ENCODE results near the gene PPP1R18.

Gene PPP1R18

DNA sequence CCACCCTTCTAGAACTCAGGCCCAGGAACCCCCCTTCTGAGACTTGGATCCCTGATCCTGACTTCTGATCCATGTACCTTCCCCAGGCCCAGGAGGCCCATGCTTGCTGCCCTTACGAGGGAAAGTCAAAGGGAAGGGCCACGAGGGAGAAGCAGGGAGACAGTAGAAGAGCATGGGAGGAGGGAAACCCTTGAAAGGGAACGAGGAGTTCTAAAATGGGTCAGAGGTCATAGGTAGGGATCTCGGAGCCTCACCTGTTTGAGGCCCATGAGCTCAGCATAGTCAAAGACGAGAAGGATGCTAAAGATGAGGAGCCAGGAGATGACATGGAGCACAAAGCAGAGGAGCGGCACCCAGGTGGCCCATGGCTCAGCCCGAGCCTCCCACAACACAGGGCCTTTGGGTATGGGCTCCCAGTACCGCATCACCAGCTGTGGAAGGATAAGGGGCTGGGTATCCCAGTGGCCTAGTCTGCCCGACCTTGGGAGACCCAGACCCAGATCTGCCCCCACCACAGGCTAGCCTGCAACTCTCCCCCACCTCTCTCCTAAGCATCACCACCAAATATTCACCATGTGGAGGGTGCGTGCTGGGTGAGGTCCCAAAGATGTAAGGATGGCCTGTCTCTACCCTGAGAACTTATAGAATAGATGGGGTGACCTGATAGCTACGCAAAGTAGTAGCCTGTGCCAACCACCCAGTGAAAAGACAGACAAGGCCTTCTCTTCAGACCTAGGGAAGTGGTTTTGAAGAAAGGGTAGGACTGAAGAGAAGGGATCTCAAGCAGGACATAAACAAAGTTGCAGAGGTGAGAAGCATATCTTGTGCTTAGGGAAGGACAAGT, 2.8 kb upstream of the PPP1R18 start:
- DNase-seq (ENCODE audit: low read depth in 2 of 2): no peak

DNA sequence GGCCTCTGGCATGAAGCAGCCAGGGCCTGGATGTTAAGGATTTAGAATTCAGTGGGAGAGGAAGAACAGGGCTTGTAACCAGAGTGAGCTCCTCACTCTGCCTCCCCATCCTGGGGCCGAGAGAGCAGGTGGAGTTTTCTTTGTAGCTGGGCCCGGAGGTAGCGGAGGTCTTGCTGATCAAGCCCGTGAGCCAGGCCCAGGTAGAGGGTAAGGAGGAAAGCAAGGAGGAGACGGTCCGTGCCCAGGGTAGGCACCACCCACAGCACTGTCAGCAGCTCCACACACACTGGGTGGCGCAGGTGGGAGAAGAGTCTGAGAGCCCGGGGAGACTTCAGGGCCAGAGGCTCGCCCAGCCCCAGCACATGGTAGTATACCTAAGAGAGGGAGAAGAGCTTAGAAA, 2.1 kb upstream of the PPP1R18 start:
- no peak for DNase-seq (ENCODE audit: low read depth in 2 of 2)

DNA sequence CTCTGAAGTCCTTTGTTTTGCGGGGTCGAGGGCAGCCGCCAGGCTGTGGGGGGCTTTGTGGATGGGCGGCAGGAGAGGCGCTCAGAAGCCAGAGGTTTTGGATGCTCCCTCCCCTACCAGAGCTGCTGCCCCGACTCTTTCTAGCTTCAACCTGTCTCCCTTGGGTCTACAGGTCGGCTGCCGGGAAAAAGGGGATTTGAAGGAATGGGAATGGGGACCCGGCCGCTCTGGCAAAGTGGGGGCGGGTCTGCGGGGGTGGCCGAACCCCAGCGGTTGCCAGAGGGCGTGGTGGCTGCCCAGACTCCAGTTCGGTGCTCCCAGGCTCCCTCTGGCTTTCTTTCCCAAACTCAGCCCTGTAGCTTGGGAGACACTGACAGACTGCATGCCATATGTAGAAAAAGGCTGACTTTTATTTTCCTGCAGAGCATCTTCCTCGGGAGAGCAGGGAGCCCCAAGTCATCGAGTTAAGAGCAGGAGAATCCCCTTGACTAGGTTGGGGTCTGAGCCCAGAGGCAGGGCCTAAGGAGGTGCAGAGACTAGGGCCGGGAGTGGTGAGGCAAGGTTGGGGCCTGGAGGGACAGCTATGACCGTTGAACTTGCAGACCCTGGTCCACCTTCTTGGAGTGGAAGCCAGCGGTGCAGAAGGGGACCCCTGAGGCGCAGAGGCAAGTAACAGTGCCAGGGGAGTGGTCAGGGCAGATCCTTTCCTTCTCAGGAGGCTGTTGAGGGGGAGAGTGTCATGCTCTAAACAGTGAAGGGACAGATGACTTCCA, 1.4 kb upstream of the PPP1R18 start:
- peak in 1 of 2 experiments; percentile 14 for DNase-seq (ENCODE audit: low read depth in 2 of 2)

DNA sequence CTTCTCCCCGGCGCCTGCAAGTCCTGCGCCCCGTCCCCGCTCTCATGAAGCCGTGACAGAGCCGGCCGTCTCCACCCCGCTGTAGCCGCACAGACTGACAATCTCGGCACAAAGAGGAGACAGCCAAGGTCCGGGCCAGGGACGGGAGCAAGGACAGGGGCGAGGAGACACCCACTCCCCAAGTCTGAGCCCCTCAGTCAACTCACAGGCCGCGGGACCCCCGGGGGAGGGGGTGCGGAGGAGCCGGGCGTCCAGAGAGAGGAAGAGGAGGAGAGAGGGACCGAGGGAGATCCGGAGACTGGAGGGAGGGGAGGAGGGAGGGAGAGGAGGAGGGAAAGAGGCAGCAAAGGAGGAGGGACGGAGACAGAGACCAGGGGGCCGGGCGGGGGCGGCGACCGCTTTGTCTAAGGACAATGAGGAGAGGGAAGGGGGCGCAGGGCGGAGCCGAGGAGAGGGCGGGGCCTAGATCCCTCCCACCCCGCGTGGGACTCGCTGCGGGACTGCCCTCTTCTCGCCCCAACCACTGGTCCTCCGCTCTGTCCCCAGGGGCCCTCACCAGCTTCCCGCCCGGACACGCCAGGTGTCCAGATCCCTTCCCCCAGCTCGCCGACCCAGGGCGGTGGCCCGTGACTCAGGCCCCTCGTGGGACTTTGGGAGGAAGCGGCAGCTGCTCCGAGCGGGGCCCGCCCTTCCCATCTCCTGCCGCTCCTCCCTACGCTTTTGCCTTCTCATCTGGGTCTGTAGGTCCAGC, 638 bp upstream of the PPP1R18 start:
- peak; percentile 86 to 89 for DNase-seq (ENCODE audit: low read depth in 2 of 2)

DNA sequence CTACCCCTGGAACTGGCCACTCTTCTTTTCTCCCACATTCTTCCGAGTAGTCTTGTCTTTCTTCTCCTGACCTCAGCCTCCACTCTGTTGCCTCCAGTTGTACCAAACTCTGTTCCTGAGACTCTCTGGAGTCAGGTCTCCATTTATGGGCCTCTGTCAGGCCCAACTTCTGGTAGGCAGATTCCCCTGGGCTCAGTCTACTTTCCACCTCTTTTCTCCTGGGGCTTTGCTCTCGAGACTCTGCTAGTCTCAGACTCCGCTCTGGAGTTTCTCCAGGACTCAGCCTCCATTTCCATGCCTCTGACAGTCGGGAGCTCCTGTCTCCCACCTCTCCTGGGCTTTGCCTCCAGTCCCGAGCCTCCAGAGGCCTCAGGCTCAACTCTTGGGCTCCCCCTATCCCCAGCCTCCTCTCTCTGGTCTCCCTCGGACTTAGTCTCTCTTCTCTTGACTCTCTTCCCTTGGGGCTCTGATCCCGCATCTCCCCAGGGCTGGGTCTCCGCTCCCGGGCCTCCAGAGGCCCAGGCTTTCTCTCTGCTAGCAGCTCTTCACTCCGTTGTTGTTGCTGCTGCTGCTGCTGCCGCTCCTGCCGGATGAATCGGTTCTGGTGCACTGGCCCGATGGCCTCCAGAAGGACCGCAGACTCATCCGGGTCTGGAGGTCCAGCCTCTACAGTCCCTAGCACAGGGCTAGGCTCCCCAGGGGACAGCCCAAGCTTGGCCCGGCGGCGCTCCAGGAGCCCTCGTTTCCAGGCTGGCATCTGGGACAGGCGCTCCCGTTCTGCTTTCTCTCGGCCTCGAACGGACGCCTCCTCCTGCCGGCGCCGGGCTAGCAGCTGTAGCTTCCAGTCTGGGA, 1.1 kb downstream of the PPP1R18 start:
- no peak for DNase-seq (ENCODE audit: low read depth in 2 of 2)

DNA sequence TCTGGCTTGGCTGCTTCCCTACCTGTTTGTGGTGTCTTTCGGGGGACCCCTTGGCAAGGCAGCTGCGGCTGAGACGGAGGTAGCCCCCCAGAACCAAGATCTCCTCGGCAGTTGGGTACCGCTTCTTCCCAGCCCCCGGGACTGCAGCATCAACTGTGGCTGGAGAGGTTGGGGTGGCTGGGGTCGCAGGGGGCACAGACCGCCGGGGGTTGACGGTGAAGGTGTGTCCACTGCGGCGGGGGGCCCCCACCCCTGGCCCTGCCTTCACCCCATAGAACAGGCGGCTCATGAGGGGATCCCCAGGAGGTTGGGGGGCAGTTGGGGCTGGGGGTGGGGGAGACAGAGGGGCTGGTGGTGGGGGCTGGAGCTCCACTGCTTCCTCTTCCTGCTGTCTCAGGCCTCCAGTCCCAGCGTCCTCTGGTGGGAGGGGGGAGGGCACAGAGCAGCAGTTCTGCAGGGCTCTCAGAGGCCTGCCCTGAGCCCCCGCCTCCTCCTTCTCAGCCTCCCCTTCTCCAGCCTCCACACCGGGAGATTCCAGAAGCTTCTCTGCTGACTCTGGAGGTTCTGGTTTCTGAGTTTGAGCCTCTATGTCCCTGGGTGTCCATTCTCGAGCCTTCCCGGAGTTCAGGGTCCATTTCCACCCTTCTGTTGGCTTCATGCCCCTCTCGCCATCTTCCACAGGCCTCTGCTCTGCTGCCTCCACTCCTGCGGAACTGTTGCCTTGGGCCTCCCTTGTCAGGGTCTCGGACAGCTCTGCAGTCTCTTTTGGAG, 1.9 kb downstream of the PPP1R18 start:
- DNase-seq (ENCODE audit: low read depth in 2 of 2): no peak

DNA sequence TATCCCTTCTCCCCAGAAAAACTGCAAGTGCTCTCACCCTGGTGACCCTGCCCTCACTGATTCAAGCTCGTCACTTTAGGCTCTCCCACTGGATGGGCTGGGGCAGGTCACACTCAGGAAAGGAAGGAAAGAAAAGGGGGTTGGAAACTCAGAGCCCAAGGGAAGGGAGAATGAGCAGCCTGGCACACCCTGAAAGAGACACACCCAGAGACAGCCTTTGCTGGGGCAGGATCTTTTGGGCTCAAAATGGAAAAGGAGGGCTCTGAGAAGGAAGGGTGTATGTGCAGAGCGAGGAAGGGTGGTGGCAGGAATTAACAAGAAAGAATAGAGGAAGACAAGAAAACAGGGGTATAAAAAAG, 2.5 kb downstream of the PPP1R18 start:
- DNase-seq (ENCODE audit: low read depth in 2 of 2): no peak

DNA sequence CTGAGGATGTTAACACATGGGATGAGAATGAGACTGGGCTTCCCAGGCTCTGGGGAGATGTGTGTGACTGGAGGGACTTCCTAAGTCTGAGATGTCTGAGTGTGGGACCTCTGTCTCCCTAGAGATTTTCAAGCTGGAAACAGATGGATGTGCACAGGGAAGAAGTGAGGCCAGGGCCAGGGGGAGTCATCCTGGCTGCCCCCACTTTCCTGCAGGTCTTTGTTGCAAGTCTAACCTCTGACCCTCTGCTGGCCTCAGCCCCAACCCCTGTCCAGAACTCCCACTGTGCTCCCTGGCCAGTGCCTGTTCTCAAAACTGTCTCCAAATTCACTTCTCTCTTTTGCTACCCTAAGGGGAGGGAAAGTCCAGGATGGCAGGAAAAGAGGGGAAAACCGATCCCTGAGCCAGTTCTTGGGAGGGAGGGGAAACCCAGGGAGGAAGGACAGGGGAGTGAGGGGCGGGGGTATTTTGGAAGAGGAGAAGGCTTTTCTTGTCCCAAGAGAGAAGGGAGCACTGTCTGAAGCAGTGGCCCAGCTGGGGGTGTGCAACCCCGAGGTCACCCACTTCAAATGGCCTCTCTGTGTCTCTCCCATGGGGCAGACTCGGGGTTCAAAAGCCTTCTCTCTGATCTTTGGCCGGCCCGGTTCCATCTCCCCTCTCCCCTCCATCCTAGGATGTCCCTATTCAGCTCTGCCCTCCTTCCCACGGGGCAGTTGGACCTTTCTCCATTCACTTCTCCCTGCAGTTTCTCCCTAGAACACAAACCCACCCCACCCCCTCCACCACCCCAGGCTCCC, 3.1 kb downstream of the PPP1R18 start:
- no peak for DNase-seq (ENCODE audit: low read depth in 2 of 2)

DNA sequence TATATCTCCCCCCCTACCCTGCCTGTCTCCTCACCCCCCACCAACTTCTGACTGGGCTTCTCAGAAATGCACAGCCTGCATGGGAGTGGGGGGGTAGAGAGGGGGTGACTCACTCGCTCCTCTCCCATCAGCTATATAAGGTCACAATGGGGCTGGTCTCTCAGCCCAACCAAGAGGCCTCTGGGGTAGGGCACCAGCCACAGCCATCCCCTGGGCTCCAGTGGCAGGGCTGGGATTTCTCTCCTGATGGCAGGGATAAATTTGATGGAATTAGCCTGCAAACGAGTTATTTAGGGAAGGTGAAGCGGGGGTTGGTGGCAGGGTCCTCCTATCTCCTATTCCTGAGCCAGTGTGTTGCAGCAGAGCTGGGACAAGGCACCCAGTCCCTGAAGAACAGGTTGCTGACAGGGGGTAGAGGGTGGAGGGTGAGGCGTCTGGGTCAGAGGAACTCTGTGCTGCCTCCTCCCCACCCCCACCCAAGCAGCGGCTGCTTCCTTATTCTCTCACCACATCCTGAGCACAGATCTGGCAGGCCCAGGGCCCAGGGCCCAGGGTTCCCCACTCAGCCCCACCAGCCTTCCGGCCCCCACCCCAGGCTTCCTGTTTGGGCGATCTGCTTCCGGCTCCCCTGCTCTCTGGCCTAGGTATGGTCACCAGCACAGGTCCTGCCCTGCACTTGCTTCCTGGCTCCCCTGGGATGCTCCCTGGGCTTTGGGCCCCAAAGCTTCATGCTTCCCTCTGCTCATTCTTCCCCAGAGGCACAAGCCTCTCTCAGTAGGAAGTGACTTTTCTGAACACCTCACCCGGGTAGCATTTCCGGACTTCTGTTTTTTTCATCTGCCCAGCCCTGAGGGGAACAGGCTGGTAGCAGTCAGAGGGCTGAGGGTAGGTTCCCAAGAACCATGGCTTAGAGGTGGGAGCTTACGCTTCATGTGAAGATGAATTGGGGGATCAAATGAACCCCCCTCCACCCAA, 4.0 kb downstream of the PPP1R18 start:
- peak; percentile 73 to 75 for DNase-seq (ENCODE audit: low read depth in 2 of 2)

DNA sequence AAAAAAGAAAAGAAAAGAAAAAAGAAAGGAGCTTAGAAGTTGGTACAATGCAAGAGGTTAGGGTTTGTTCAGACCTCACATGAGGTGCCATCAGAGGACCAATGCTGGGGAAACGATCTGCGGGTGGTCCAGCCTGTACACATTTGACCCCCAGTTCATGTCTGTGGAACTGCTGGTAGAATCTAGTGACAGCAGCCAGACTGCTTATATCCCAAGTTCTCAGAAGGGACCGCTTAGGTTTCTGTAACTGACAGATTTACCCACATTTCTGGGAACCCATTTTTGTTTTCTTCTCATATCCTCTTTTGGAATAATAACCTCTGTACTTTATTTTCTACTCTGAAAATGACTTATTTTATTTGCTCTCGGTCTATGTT, 4.7 kb downstream of the PPP1R18 start:
- no peak for DNase-seq (ENCODE audit: low read depth in 2 of 2)

DNA sequence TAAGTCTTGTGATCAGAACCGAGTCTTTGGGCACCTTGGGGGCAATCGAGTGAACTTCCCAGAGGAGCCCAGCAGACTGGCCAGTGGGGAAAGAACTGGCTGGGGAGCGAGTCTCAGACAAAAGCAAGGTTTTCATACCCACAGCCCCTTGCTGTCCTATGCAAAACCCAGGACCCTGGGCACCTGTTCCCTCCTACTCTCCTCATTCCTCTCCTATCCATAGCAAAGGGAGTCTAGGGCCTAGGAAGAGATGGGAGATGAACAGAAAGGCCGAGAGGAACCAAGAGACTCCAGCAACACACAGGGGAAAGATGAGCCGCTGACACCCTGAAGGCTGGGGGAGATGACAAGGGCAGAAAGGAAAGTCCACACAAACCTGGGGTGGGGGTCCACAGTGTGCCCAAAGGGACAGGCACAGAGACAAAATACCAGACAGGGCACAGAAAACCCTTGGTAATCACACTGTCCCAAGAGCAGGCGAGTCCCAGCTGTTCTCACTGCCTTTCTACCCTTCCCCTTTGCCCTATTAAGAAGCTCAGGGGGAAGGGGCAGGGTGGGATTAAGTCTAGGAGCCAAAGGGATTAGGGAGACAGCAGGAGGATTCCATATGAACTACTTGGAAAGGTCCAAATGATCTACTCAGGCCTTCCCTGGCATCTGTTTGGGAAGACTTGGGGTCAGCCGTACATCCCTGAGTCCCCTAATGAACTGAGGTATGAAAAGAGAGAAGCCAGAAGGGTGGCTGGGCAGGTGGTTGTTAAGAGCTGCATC, 6.5 kb downstream of the PPP1R18 start:
- no peak for DNase-seq (ENCODE audit: low read depth in 2 of 2)

DNA sequence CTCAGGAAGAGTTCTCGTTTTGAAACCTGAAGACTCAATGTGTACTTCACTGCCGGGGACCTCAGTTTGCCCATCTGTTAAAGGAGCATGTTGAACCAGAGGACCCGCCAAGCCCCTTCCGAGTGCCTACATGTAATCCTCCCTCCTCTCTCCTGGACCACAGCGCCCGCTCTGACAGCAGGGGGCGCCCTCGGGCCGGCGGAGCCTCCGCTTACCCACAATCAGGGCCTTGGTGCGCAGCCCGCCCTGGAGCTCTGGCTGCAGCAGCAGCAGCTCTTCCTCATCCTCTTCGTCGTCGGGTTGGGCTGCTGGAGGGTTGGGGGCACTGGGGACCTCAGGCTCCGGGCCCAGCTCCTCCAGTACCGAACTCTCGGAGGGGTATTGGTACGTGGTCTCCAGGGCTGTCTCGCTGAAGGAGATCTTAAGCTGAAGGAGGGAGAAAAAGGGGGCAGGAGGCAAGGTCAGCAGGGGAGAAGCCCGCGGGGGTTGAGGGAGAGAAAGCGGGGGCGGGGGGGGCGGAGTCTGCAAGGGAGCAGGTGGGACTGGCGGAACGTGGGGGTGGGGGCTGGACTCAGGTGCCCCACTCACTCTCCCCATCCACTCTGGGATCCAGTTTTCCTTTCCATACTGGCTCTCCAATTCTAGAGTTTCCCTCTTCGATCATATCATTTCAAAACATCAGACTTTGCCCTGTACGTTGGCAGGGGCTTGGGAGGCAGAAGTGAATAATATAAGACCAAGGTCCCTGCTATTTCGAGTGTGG, 7.3 kb downstream of the PPP1R18 start:
- DNase-seq (ENCODE audit: low read depth in 2 of 2): peak; percentile 51 to 55

DNA sequence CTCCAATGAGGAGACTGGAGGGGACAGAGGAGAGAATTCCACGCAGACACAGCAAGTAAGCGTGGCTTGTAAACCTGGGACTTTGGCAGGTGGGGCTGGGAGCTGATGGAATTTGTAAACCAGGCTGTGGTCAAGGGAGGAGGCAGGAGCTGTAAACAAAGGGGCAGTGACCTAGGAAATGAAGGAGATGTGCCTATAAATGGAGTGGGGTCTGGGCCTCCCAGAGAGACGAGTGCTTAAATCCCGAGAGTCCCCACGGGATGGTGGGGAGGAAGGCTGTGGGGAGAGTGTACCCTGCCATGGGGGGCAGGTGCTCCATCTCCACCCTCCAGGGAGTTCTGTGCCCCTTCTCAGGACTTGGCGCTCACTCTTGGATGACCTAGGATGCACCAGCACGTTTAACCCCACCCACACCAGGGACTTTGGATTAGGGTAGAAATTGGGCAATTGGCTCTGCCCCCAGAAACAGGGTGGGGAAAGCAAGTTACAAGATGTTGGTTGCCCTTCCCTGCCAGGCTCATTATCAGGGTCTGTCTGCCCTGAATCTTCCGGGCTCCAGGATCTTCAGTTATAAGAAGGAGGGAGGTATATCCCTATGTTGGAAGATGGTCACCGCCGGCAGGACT, 9.7 kb downstream of the PPP1R18 start:
- no peak for DNase-seq (ENCODE audit: low read depth in 2 of 2)

DNA sequence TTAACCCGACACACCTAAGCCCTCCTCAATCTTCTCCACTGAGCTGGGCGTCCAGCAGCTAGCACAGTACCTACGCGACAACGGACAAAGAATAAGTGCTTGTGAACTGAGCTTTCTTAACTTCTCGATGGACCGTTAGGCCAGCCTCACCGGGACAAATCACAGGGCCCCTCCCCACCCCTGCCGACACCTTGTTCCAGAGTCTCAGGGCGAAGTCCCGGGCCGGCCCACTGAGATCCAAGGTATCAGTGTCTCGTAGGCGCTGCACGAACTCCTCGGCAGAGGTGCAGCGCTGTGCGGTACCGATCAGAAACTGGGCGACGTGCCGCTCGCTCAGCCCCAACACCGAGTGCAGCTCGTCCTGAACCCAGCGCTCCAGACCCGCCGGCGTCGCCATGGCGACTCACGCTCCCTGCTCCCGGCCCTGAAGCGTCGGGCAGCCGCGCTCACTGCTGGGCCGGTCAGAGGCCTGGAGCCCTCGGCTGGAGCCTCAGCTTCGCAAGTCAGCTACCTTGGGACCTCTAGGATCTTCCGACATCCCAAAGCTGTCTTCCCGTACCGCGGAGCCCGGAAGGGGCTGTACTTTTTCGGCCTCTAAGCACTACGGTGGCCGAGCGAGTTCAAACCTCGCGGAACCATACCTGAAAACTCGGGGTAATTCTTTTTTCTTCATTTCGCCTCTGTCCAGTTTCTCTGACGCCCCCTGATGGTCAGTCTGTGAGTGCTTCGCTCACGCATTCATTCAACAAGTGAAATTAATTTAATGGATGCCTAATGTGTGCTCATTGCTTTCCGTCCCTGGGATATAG, 13.8 kb downstream of the PPP1R18 start, which contains the start of gene DHX16:
DHX16 (minus strand) TSS at position 562 of the 809 bp plus-strand sequence; CDS start at position 397, 165 bp downstream.
- DNase-seq (ENCODE audit: low read depth in 2 of 2): peak; percentile 97 to 98

DNA sequence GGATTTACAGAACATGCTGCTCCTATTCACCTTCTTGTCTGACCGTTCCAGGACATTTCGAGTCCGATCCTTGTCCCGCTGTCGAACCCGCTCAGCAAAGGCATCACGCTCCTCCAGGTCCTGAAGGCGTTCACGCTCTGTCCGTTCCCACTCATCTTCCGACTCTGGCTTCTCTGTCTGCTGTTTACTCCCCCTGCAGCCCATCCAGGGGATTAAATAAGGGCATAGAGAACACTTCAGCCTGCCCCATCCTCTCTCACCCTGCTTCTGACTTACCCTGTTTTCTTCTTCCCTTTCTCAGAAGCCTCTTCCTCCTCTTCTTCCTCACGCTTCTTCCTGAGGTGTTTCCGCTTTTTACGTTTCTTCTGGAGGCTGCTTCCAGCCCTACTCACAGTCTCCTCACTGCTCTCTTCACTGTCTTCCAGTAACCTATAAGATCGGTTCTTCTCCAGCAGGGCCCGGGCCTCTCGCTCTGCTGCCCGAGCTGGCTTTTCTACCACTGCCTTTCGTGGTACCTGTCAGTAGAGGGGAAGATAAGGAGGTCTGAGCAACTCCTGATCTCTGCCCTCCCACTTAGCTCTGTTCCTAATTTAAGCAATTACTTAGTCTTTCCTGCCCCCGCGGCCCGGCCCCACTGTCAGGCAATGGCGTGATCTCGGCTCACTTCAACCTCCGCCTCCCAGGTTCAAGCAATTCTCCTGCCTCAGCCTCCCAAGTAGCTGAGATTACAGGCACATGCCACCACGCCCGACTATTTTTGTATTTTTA, 15.5 kb downstream of the PPP1R18 start:
- DNase-seq (ENCODE audit: low read depth in 2 of 2): no peak
